SH-SY5Y (cell line): ENCODE results near the gene MCF2L.

Experiments
- GATA2 ChIP-seq: IDR thresholded peaks from 2 replicates; pipeline ENCODE4 v1.6.1; 2011; ENCODE audit warnings: mild to moderate bottlenecking, low read depth, low read length
- GATA3 ChIP-seq: IDR thresholded peaks from 2 replicates; pipeline ENCODE4 v1.6.1; 2011; ENCODE audit warnings: low read depth, mild to moderate bottlenecking, low read length, moderate library complexity

Gene MCF2L

GRCh38 chr13:113110048-113110851 lies 141.2 kb downstream of the MCF2L start:
- TF ChIP-seq GATA3 (no peak), GATA2 (no peak)

- TF ChIP-seq GATA3 = no peak
- no peak for TF ChIP-seq GATA2
Measured at GRCh38 chr13:113110852-113111315, 141.9 kb downstream of the MCF2L start.

DNA sequence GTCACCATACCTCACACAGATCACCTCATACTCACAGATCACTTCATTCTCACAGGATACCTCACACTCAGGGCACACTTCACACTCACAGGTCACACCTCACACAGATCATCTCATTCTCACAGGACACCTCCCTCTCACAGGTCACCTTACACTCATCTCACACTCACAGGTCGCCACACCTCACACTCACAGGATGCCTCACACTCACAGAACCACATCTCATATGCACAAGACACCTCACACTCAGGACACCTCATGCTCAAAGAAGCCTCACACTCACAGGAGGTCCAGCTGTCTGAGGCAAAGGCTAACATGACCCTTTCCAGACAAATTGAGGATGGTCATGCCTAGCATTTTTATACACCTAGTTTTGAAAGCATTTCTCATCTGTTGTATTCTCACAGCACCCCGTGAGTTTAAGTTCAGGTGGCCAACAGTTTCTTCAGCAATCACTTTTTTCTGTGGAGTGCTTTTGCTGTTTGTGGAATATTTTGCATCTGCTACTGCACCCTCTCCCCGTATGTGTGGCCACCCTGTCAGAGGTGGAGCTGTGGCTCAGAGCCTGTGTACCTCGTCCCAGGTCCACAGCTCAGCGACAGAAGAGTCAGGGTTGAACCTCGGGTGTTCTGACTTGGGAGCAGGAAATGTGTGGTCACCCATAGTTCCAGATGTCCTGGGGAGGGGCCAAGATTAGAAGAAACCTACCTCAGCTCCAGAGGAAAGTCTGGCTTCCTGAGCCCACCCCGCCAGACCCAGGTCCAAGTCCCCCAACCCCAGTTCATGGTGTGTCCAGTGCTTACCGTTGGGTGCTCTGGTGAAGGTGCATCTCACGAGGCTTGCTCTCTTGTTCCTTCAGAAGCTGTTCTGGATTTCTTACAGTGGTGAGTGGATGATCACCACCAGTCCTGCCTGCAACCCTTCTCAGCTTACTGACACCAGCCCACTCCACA lies 144.2 kb downstream of the MCF2L start:
- no peak for TF ChIP-seq GATA2

GRCh38 chr13:113113846-113114271 lies 144.8 kb downstream of the MCF2L start:
- TF ChIP-seq GATA3 (no peak), GATA2 (no peak)

GRCh38 chr13:113114511-113115362 lies 145.7 kb downstream of the MCF2L start:
- TF ChIP-seq GATA2 = no peak
- TF ChIP-seq GATA3 = no peak

GRCh38 chr13:113115363-113116205 lies 146.6 kb downstream of the MCF2L start:
- TF ChIP-seq GATA3 (no peak), GATA2 (no peak)

DNA sequence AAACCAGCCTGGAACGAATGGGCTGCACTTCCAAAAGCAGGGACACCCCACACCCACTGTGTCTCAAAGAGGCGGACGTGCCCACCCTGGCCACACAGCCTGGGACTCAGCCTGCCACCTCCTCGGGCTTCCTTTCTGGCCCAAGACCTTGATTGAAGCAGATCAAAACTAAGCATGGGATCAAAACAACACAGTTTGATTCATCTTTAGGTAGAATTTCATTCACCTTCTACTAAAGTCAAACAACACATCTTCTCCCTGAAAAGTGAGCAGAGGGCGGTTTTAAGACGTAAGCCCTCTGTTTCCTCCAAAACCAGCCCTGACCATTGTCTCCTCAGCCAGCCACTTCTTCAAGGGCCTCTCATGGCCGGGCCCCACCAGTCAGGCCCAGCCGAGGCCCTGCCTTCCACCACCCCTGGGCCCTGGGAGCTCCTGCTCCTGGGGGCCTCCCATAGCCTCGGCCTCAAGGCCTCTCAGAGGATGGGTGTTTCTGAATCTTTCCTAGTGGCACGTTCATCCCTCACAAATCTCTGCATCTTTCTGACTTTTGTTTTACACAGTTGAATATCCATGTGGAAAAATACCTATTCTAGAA lies 147.3 kb downstream of the MCF2L start:
- TF ChIP-seq GATA2 = no peak
- TF ChIP-seq GATA3 = no peak

- TF ChIP-seq GATA2 (no peak), GATA3 (no peak)
Measured at GRCh38 chr13:113116871-113117271, 147.9 kb downstream of the MCF2L start.

GRCh38 chr13:113117335-113117872 lies 148.4 kb downstream of the MCF2L start:
- TF ChIP-seq GATA3 (no peak), GATA2 (no peak)

- TF ChIP-seq GATA3 (no peak), GATA2 (no peak)
Measured at GRCh38 chr13:113117911-113118260, 148.9 kb downstream of the MCF2L start.

- TF ChIP-seq GATA3 (no peak), GATA2 (no peak)
Measured at GRCh38 chr13:113118261-113119021, 149.4 kb downstream of the MCF2L start.
